ENCODE measurements around the gene NAA40. TPM values are rescaled to one million over a fixed set of nuclear protein-coding genes. Genes with fewer than 3 reads are reported as not detected.

NAA40 gene
- total RNA-seq, 1 experiment from 2014 or later: 43.7 TPM

DNA sequence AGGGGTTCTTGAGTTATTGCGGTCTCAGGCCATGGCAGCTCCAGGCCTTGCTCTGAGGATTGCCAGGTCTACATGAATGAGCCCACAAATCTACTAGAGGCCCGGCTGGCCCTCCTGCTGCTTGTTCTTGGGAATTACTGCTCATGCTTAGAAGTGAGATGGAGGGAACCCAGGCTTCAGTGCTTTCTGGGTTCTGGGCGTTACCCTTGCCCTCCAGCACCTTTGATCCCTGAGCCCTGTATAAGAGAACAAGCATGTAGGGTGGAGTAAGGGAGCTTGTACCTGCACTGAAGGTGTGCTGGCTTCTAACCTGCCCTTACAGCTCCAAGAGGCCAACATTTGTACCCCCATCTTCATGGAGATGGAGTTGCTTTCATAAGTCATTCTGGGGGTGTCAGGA lies 4.0 kb downstream of the NAA40 start:
- H3K36me3 ChIP-seq (ENCODE audit: control insufficient read depth, insufficient read depth, low read length): peaks cover 1% of the 10 kb centered on the region; the same call in 1 of the 2 replicates
- no peak overlapping the region for H3K27ac Mint-ChIP-seq (ENCODE audit: unreplicated experiment)
- H3K4me3 Mint-ChIP-seq (ENCODE audit: unreplicated experiment): no peak overlapping the region
- H3K4me1 ChIP-seq: peaks cover 4% of the 10 kb centered on the region; the same call in 1 of the 2 replicates
- H3K9me3 ChIP-seq: no peaks in the 10 kb centered on the region
- no peaks in the 10 kb centered on the region for H3K27me3 ChIP-seq (replicated peaks; ENCODE audit: control insufficient read depth, insufficient read depth, low read length)
- H3K27me3 Mint-ChIP-seq (ENCODE audit: insufficient read depth, unreplicated experiment): no peaks in the 10 kb centered on the region
- H3K36me3 Mint-ChIP-seq (ENCODE audit: insufficient read depth, unreplicated experiment): peaks cover 37% of the 10 kb centered on the region
- ChIA-PET CTCF (interaction anchor here (1.1 kb wide), 1 partner anchor 104 kb away, joined by 3 read pairs; the partner anchor contains the start of gene MARK2), POLR2A (no interaction called here)
- no peak for DNase-seq
- intact Hi-C loops (cut with micrococcal nuclease; ENCODE audit: unreplicated experiment): no loop called here
- peaks cover 6% of the 10 kb centered on the region for H3K4me1 Mint-ChIP-seq (ENCODE audit: low read depth, unreplicated experiment)
- TF ChIP-seq, protein P1, sequence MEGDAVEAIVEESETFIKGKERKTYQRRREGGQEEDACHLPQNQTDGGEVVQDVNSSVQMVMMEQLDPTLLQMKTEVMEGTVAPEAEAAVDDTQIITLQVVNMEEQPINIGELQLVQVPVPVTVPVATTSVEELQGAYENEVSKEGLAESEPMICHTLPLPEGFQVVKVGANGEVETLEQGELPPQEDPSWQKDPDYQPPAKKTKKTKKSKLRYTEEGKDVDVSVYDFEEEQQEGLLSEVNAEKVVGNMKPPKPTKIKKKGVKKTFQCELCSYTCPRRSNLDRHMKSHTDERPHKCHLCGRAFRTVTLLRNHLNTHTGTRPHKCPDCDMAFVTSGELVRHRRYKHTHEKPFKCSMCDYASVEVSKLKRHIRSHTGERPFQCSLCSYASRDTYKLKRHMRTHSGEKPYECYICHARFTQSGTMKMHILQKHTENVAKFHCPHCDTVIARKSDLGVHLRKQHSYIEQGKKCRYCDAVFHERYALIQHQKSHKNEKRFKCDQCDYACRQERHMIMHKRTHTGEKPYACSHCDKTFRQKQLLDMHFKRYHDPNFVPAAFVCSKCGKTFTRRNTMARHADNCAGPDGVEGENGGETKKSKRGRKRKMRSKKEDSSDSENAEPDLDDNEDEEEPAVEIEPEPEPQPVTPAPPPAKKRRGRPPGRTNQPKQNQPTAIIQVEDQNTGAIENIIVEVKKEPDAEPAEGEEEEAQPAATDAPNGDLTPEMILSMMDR (IDR thresholded peaks at IDR 0.05; ENCODE audit: insufficient read depth in 1 of 2, low read depth in 1 of 2, low read length in 1 of 2, severe bottlenecking in 1 of 2, unreplicated experiment in 1 of 2): no peak
- no TSS peak for BruUV-seq (replicated peaks)
- H3K9me3 Mint-ChIP-seq (ENCODE audit: unreplicated experiment): no peaks in the 10 kb centered on the region
- H3K4me3 ChIP-seq (ENCODE audit: low read depth, low read length): no peak overlapping the region

DNA sequence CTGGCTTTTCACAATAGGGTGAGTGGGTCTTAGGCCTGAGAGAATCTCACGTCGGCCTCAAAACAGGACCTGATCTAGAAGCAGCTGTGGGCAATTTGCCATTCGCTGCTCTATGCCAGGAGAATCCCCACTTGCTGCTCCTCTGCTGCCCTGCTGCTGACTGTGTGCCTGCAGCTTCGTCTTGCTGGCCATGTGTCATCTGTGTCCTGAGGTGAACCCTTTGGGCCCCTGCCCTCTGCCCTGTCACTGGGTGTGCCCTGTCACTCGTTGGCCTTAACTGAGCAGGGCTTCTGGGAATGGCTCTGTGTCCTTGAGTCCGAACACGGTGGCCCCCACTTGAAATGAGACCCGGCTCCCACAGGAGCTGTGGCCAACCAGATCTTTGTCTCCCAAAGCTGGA lies 6.2 kb downstream of the NAA40 start:
- H3K9me3 Mint-ChIP-seq (ENCODE audit: unreplicated experiment): no peaks in the 10 kb centered on the region
- no peaks in the 10 kb centered on the region for H3K9me3 ChIP-seq
- no peaks in the 10 kb centered on the region for H3K27me3 ChIP-seq (replicated peaks; ENCODE audit: control insufficient read depth, insufficient read depth, low read length)
- no TSS peak for BruUV-seq (replicated peaks)
- H3K36me3 Mint-ChIP-seq (ENCODE audit: insufficient read depth, unreplicated experiment): peaks cover 34% of the 10 kb centered on the region
- no peak overlapping the region for H3K27ac Mint-ChIP-seq (ENCODE audit: unreplicated experiment)
- CTCF ChIA-PET: interaction anchor here (0.9 to 1.9 kb wide), 8 partner anchors 12 to 116 kb away, joined by 3 to 67 read pairs (median 6); partner anchors contain the start of genes COX8A and MARK2
- no peak overlapping the region for H3K4me3 Mint-ChIP-seq (ENCODE audit: unreplicated experiment)
- intact Hi-C loops (cut with micrococcal nuclease; ENCODE audit: unreplicated experiment): loop anchor here (1.0 to 5.0 kb wide), 3 partner anchors 38 to 176 kb away; partner anchors contain the start of gene ZFTA
- no peak for DNase-seq
- POLR2A ChIA-PET: no interaction called here
- peaks cover 4% of the 10 kb centered on the region; the same call in 1 of the 2 replicates for H3K4me1 ChIP-seq
- H3K4me3 ChIP-seq (ENCODE audit: low read depth, low read length): no peak overlapping the region
- H3K27me3 Mint-ChIP-seq (ENCODE audit: insufficient read depth, unreplicated experiment): no peaks in the 10 kb centered on the region
- peaks cover 1% of the 10 kb centered on the region; the same call in 1 of the 2 replicates for H3K36me3 ChIP-seq (ENCODE audit: control insufficient read depth, insufficient read depth, low read length)
- no peaks in the 10 kb centered on the region for H3K4me1 Mint-ChIP-seq (ENCODE audit: low read depth, unreplicated experiment)
- TF ChIP-seq, protein P1 (IDR thresholded peaks at IDR 0.05; ENCODE audit: insufficient read depth in 1 of 2, low read depth in 1 of 2, low read length in 1 of 2, severe bottlenecking in 1 of 2, unreplicated experiment in 1 of 2): no peak

GRCh38 chr11:63945477-63946163 lies 6.8 kb downstream of the NAA40 start:
- H3K36me3 Mint-ChIP-seq (ENCODE audit: insufficient read depth, unreplicated experiment): peaks cover 37% of the 10 kb centered on the region
- Histone ChIP-seq H3K9me3 (no peaks in the 10 kb centered on the region), H3K27me3 (replicated peaks; ENCODE audit: control insufficient read depth, insufficient read depth, low read length) (no peaks in the 10 kb centered on the region), H3K36me3 (ENCODE audit: control insufficient read depth, insufficient read depth, low read length) (peaks cover 1% of the 10 kb centered on the region; the same call in 1 of the 2 replicates), H3K4me3 (ENCODE audit: low read depth, low read length) (no peak overlapping the region), H3K4me1 (peaks cover 4% of the 10 kb centered on the region; the same call in 1 of the 2 replicates)
- H3K27me3 Mint-ChIP-seq (ENCODE audit: insufficient read depth, unreplicated experiment): no peaks in the 10 kb centered on the region
- peaks cover 2% of the 10 kb centered on the region for H3K4me1 Mint-ChIP-seq (ENCODE audit: low read depth, unreplicated experiment)
- no peaks in the 10 kb centered on the region for H3K9me3 Mint-ChIP-seq (ENCODE audit: unreplicated experiment)
- intact Hi-C loops (cut with micrococcal nuclease; ENCODE audit: unreplicated experiment): loop anchor here (1.0 to 5.0 kb wide), 3 partner anchors 38 to 177 kb away; partner anchors contain the start of gene ZFTA
- POLR2A ChIA-PET: interaction anchor here (0.6 to 1.1 kb wide), 2 partner anchors 11 to 57 kb away, joined by 4 to 6 read pairs; no protein-coding TSS in a partner anchor
- no peak overlapping the region for H3K4me3 Mint-ChIP-seq (ENCODE audit: unreplicated experiment)
- no peak overlapping the region for H3K27ac Mint-ChIP-seq (ENCODE audit: unreplicated experiment)
- CTCF ChIA-PET: interaction anchor here (0.6 to 1.9 kb wide), 25 partner anchors 11 to 326 kb away, joined by 3 to 67 read pairs (median 5); partner anchors contain the start of genes COX8A, MARK2 and RCOR2
- no TSS peak for BruUV-seq (replicated peaks)
- TF ChIP-seq, protein P1 (IDR thresholded peaks at IDR 0.05; ENCODE audit: insufficient read depth in 1 of 2, low read depth in 1 of 2, low read length in 1 of 2, severe bottlenecking in 1 of 2, unreplicated experiment in 1 of 2): peak; percentile 67 to 70
- DNase-seq: peak; percentile 66 to 78
